Measurements from ENCODE around the gene CCDC201.
"Not testable (repeated sequence)": the region's sequence is repeated elsewhere in the genome, so short reads cannot be mapped to it uniquely, and the experiment has no call there.

GRCh38 chr7:45826550-45826949 is 46.3 kb downstream of the CCDC201 start:
- TF ChIP-seq, protein P1, sequence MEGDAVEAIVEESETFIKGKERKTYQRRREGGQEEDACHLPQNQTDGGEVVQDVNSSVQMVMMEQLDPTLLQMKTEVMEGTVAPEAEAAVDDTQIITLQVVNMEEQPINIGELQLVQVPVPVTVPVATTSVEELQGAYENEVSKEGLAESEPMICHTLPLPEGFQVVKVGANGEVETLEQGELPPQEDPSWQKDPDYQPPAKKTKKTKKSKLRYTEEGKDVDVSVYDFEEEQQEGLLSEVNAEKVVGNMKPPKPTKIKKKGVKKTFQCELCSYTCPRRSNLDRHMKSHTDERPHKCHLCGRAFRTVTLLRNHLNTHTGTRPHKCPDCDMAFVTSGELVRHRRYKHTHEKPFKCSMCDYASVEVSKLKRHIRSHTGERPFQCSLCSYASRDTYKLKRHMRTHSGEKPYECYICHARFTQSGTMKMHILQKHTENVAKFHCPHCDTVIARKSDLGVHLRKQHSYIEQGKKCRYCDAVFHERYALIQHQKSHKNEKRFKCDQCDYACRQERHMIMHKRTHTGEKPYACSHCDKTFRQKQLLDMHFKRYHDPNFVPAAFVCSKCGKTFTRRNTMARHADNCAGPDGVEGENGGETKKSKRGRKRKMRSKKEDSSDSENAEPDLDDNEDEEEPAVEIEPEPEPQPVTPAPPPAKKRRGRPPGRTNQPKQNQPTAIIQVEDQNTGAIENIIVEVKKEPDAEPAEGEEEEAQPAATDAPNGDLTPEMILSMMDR (IDR thresholded peaks at IDR 0.05; ENCODE audit: low read depth, low read length, poor library complexity, severe bottlenecking): not testable (repeated sequence)
- TF ChIP-seq EZH2phosphoT487 (IDR thresholded peaks at IDR 0.05; ENCODE audit: borderline replicate concordance, low read length): not testable (repeated sequence)

Data from DOHH2 (cell line).